ENCODE data around the gene KDM4C.

GRCh38 chr9:7028591-7028990, 270.8 kb downstream of the KDM4C start:
- TF ChIP-seq POLR2A (IDR thresholded peaks at IDR 0.05; ENCODE audit: low read depth, low read length) (no peak), POLR2AphosphoS5 (IDR thresholded peaks at IDR 0.05; ENCODE audit: low read depth, low read length) (no peak), TAF1 (IDR thresholded peaks at IDR 0.05; ENCODE audit: borderline replicate concordance, low read depth, low read length) (no peak)
